OCI-M1 (cell line): ENCODE data around the gene ZNF19.

Source experiments
- DNase-seq: peaks from one replicate; lab custom pipeline; 2025; lab: John Stamatoyannopoulos, UW

ZNF19 gene

DNA sequence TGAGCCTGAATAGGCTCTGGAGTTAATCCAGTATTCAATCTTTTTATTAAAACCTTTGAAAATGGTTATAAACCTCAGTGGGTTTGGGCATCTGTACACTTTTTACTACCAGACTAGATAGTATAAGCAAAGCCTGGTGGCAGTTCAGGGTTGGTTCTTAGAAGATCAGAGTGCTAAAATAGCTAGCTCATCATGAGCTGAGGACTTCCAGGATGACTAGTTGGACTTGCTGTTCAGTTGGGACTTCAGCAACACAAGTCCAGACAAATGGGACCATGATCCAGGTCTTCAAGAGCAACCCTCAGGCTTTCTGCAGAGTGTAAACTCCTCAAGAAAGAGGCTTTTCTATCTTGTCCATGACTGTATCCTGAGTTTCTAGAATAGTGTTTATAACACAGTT lies 1.2 kb upstream of the ZNF19 start:
- DNase-seq: no peak

DNA sequence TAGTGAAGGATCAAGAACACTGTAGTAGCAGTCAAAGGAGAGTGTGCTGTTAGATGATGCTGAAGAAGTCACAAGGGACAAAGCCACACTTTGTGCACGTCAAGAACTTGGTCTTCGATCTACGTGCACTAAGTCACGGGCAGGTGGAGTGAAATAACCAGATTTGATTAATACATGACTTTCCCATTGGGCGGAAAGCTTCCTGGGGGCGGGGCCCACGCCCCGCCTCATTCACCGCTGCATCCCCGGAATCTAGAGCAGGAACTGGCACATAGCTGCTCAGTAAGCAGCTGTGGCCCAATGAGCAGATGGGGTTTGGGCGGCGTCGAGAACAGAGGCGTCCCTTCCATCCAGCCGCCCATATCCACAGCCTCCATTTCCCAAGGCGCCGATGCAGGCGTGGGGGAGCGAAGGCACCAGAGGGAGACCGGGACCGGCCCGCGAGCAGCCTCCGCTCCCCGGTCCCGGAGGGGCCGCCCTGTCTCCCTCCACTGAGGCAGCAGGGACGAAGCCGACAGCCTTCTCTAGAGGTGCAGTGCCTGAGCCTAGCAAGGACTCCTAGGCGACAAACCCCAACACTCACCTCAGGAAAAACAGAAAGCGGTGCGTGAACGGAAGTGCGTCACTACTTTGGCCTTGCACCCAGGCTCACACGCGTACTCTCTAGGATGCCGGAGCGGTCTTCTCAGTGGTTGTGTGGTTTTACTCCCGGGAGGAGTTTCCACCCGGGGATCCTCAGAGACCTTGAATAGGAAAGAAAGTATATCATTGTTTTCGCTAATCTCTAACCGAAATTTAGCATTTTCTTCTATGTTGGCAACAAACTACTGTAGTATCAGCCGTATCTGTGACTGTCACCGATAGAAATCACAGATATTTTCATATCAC lies 4.9 kb downstream of the ZNF19 start:
- DNase-seq: peak; percentile 92

DNA sequence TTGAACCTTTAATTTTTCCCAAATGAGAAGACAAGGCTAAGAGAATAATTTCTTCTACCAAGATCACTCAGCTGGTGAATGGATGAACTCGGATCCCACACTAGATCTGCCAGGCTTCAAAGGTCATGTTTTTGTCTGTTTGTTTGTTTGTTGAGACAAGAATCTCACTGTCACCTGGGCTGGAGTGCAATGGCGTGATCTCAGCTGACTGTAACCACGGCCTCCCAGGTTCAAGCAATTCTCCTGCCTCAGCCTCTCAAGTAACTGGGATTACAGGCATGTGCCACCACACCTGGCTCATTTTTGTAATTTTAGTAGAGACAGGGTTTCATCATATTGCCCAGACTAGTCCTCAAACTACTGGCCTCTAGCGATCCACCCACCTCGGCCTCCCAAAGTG lies 6.6 kb downstream of the ZNF19 start:
- no peak for DNase-seq

DNA sequence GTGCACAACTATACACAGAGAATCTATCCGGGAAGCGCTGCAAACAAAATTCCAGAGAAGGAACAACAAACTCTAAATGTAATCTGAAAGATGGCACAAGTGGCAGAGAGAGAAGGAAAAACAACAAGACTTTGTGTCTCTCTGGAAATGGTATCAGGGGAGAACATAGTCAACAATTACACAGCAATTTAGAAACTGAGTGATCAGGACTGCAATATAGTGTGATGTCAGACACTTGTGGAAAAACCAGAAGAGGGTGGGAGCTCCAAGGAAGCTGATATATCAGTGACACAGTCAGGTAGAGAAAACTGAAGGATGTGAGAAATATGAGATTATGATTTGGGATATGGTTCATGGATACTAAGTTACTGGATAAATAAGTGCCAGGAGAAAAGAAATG lies 8.2 kb downstream of the ZNF19 start:
- DNase-seq: no peak

DNA sequence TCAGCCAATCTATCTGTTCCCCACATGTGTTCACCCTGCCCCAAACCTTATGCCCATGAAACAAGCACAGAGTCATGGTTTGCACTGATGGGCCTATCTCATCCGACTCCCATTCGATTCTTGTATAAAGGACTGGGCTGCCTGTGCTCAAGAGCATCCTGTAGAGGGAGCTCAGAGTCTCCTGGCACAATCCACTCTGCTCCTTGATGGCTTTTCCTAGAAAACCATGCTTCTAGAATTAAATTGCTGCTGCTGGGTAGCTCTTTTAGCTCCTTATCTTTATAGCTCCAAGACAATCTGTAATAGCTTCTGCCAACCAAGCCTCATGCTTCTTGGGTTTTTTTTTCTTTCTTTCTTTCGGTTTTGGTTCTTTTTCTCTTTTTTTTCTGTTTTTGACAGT lies 9.7 kb downstream of the ZNF19 start:
- DNase-seq: peak; percentile 94

DNA sequence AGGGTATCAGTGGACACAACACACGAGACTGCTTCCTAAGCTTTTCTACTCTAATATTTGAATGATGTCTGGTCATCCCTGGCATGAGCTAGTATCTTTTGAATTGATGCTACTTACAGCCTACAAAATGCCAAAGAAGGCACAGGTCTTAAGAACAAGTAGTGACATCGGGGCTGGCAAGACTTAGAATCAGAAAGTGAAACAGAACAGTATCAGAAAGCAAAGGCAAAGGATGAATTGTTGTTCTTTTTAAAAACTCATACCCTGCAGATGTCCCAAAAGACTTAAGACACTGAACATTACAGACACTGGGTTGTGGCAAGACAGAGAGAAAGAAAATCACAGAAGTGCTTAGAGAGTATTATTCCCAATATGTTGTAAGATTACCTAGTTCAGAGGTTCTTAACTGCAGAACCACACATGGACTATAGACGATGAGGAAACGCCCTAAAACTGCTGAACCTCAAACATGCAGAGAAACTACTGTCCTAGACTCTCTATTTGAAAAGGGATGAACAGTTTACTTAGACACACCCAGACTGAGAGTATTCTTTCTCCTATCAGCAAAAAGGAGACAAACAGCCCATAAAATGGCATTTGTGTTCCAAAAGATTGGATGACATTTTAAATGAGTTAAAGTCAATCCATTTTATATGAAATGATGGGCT lies 12.5 kb downstream of the ZNF19 start:
- no peak for DNase-seq

DNA sequence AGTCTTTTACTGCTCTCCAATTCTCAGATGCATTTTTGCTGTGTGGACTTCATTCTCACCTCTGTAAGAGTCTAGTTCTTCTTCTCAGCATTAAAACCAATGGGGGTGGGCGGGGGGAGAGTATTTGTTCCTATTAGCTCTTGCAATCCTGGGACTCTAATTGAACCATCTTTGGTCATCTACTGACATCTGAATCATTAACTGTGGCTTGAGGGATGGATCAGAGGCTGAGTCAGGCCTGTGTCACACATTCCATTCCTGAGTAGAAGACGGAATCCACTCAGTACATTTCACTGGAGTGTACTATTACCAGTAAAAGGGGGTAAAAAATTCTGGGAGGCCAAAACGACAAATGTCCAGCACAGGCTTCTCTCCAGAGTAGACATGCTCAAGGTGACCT lies 14.3 kb downstream of the ZNF19 start:
- no peak for DNase-seq

DNA sequence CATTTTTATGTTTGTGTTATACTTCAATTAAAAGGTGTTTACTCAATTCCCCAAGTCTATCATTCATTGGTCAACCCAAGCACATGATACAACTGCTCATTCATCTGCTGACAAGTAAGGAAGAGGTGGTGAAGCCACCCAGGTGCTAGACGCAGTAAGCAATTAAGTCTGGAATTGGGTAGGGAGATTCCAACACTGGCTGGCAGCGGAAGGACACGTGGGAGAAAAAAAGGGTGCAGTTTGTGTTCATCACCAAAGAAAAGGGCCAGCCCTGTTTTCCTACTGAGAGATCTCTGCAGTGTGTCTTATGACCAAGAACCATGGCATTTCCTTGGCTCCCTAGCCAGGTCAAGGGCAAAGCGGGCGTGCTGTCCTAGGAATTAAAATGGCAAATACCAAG lies 15.2 kb downstream of the ZNF19 start:
- no peak for DNase-seq

DNA sequence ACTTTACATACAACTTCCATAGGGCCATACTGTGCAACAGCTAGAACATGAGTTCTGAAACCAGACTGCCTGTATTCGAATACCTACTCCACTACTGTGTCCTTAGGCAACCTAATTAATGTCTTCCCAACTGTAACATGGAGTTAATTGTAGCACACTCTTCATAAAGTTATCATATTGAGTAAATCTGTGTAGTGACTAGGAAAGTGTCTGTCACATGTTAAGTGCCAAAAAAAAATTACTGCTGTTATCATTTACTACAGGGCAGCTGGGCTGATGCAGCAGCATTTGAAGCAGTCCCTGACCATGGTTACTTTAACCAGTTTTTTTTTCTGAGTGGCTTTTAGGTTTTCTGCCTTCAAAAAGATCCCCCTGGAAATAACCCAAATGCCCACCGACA lies 16.2 kb downstream of the ZNF19 start:
- DNase-seq: no peak

DNA sequence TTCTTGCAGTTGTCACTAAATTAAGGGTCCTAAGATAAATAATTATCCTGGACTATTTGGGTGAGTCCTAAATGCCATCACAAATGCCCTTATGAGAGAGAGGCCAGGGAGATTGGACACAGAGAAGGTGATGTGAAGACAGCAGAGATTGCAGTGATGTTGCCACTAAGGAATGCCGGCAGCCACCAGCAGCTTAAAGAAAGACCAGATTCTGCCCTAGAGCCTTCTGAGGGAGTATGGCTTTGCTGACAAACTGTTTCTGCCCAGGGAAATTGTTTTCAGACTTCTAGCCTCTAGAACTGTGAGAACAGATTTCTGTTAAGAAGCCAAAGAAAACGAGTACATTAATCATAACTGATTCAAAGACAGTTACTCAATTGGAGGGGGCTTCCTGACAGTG lies 17.1 kb downstream of the ZNF19 start:
- DNase-seq: no peak

DNA sequence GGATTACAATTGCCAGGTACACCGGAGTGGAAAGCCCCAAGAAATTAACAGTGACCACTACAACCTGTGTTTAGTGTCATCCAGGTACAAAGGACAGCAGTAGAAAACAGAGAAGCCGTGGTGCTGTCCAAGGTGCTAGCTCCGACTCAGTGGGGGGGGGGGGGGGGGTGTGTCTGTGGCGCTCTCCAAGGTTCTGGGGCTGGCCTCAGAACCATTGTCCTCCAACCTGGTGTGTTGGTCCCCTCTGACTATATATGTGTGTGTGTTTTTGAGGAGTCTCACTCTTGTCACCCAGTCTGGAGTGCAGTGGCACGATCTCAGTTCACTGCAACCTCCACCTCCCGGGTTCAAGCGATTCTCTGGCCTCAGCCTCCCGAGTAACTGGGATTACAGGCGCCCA lies 21.3 kb downstream of the ZNF19 start:
- DNase-seq: peak; percentile 69

DNA sequence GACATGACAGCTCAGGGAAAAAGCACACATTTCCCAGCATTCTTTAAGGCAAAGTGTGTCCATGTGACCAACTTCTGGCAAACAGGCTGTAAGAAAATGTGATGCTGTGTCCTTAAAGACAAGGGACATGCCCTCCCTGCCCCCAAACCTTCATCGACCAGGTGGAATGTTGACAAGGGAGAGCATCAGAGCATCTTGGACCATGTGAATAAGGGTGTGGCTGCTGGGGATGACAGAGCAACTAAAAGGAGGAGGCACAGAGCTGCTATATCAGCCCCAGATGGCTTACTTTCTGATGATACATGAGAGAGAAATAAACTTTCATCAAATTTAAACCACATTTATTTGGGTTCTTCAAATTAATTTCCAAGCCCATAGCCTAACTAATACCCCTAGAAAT lies 24.9 kb downstream of the ZNF19 start:
- no peak for DNase-seq

DNA sequence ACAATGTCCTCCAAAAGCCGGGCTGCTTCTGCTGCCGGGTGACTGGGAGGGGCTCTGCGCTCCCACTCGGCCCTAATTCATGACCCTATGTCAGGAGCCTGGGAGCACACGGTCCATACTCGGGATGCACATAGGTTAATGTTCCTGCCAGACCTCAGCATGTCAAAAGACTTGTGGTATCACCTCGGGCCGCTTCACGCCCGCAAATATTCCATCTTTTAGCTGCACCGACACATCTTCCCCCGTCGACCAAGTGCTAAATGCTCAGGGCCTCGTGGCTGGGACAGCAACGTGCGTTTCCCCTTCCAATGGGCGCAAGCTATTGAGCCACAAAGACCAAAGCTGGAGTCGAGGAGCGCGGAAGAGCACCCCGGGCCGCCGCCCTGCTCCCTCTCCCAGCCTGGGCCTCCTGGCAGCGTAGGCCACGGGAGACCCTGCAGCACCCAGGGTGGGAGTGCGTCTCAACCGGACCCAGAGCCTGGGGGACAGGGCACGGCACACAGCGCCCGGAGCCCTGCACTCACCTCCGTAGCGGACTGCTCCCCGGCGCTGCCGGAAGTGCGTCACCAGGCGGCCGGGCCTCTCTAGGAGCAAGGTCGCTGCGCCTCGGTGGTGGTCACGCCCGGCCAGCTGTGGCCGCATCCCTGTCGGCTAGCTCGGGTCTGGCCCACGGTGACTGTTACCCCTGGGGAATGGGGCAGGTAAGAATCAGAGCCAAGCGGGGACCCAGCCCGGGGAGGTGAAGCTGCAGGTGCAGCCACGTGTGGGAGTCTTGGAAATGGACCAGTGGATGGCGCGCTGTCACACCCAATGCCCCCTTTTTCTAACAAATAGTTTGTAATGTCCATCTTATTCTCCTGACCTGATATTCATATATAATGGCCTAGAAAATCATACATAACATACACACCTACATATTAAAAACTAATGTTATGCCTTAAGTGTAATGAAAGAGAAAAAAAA lies 27.2 kb downstream of the ZNF19 start, which contains the start of gene ZNF23:
TSS of gene ZNF23 (minus strand) at position 562 of the 963 bp plus-strand sequence. CDS start 5,451 bp downstream, outside the sequence.
- peak; percentile 85 for DNase-seq

DNA sequence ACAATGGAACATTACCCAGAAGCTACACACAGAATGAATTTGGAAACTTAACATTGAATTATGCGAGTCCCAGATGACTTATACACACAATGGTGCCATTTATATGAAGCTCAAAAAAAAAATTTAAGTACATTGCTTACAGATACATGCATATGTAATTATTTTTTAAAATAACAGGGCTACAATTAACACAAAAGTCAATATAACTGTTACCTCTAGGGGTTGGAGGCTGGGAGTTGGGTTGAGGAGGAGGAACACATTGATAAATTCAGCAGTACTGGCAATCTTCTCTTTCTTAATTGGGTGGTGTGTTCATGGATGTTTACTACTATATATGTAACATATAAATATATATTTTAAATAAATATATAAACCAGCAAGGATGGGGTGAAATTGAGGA lies 28.2 kb downstream of the ZNF19 start:
- no peak for DNase-seq

DNA sequence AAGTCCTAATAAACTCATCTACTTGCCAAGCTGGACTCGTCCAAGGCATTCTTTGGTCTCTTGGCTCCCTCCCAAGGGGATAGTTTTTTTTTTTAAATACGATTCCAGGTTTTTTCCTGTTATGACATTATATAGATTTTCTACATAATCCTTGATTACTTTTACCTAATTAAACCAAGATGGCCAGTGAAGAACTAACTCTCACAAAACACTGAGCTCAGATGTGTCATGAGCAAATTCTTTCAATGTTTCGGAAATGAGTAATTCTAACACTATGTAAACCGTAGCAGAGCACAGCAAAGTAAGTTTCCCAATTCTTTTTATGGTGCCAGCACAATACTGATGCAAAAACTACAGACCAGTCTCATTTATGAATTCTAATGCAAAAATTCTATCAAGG lies 28.9 kb downstream of the ZNF19 start:
- DNase-seq: no peak

DNA sequence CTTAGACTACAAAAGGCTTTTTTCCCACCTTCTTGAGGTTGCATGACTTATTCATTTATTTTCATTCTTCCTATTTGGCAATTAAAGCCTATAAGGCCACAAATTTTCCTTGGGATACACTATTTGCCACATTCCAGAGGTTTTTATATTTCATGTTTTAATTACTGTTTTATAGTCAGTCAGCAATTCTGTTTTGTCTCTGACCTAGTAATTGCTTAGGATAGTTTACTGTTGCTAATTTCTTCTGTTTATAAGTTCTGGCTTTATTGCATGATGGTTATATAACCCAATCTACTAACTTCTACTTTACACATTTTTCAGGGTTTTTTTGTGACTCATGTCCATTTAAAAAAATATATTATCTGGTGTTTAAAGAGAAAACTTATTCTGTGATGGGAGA lies 29.6 kb downstream of the ZNF19 start:
- DNase-seq: no peak

DNA sequence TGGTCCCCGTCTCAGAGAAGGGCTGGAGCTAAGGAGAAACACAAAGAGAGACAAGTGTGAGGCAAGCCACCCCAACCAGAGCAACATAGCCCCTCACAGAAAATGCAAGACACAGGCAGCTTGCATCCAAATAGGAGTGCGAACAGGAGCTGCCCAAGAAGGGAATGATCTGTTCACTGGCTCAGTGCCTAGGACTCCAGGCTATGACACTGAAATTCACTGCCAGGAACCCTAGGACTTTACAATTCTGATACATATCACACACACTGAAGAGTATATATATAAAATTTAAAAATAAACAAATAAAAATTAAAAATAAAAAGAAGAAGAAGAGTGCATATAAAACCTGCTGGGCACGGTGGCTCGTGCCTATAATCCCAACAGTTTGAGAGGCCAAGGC lies 32.3 kb downstream of the ZNF19 start:
- no peak for DNase-seq

DNA sequence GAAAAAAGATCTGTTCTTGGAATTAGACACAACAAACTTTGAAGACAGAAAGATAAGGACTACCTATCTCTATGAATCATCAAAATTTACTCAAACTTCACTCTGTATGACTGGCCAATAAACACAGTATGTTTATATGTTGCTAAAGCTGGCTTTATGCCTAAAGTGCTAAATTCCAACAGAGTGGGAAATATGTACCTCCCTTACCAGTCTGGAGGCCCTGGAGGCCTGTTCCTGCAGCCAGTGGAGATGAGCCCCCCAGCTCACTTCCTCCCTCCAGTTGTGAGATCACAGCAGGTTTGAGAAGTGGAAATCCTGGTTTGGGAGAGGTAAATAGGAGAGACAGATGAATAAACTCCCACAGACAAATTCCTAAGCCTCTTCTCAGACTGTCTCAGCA lies 36.1 kb downstream of the ZNF19 start:
- no peak for DNase-seq

DNA sequence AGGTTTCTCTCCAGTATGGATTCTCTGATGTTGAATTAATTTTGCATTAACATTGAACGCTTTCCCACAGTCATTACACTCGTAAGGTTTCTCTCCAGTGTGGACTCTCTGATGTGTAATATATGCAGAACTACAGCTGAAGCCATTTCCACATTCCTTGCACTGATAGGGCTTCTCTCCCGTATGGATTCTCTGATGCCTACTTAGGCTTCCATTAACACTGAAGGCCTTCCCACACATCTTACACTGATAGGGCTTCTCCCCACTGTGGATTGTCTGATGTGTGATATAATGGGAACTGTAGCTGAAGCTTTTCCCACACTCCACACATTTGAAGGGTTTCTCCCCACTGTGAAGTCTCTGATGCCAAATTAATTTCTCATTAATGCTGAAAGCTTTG lies 40.1 kb downstream of the ZNF19 start:
- DNase-seq: peak; percentile 4

DNA sequence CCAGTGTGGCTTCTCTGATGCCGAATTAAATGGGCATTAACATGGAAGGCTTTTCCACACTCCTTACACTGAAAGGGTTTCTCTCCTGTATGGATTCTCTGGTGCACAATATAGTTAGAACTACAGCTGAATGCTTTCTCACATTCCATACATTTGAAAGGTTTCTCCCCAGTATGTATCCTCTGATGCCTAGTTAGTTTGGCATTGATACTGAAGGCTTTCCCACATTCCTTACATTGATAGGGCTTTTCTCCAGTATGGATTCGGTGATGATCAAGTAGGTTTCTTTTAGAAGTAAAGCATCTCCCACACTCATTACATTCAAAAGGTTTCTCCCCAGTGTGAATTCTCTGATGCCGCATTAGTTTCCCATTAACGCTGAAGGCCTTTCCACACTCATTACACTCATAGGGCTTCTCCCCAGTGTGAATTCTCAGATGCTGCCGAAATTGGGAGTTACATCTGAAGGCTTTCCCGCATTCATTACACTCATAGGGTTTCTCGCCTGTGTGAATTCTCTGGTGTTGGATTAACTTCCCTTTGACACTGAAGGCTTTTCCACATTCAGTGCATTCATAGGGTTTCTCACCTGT lies 40.8 kb downstream of the ZNF19 start:
- no peak for DNase-seq

DNA sequence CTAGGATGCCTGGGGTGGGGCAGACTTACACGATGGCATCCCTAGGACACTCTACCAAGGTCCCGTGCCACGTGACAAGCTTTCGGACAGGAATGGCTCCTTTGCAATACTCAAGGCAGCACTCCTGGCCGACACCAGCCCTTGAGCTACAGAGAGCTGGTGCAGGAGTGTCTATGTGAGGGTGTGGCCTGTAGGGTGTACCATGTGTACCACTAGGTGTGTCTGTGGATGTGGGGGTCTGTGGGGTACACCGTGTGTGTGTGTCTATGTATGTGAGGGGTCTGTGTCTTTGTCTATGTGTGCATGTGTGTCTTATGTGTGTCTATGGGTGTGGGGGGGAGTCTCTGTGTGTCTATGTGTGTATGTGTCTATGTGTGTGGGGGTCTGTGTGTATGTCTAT lies 45.4 kb downstream of the ZNF19 start:
- DNase-seq: no peak

DNA sequence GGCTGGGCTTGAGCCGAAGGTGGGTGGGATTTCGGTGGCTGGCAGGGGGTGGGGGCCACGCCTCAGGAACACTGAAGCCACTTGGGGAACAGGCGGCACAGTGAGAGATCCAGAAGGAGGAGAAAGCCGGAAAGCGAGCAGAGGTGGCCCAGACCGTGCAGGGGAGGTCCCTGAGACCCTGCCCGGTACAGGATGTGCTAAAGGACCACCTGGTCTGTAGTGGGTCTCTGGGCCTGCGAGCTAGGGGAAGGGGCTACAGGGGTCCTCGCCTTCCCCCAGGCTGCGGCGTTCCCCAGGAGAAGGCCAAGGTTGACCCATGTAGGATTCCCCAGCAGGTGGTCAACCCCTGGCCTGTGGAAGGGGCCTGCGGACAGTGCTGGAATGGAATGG lies 47.1 kb downstream of the ZNF19 start, which contains the start of gene TLE7:
TSS of gene TLE7 (minus strand) at position 4 of the 390 bp plus-strand sequence. CDS start 8,730 bp downstream, outside the sequence.
- DNase-seq: no peak
